Uterus (tissue), 4 donors: ENCODE results near the gene LIF. TPM values are rescaled to one million over a fixed set of nuclear protein-coding genes. Genes with fewer than 3 reads are reported as not detected.

Experiments
- DNase-seq, 2 donors: peaks; one replicate each; pipeline ENCODE4 v3.0.0-alpha.2; 2019 to 2020
- H3K27ac ChIP-seq, 2 donors: fragments of 200-600 bp; sonication (generic); 1 replicate in 1 of 2; 2 replicates in 1 of 2; pipeline ENCODE4 v1.5.1; 2016 to 2018
- H3K27me3 ChIP-seq, 2 donors: fragments of 200-600 bp; sonication (generic); one replicate each; pipeline ENCODE4 v1.5.1; 2018 to 2019; ENCODE audit warnings: control low read depth in 1 of 2
- H3K36me3 ChIP-seq, 2 donors: fragments of 200-600 bp; sonication (generic); one replicate each; pipeline ENCODE4 v1.5.1; 2019; ENCODE audit warnings: control low read depth in 1 of 2
- H3K4me1 ChIP-seq, 2 donors: fragments of 200-600 bp; sonication (generic); one replicate each; pipeline ENCODE4 v1.5.1; 2018 to 2019; ENCODE audit warnings: control low read depth in 1 of 2
- H3K4me3 ChIP-seq, 2 donors: fragments of 200-600 bp; sonication (generic); 1 replicate in 1 of 2; 2 replicates in 1 of 2; pipeline ENCODE4 v1.5.1; 2018 to 2019; ENCODE audit warnings: mild to moderate bottlenecking in 1 of 2
- H3K9me3 ChIP-seq, 2 donors: fragments of 200-600 bp; sonication (generic); one replicate each; pipeline ENCODE4 v1.5.1; 2019; ENCODE audit warnings: control low read depth in 1 of 2
- CTCF ChIP-seq, 4 experiments: fragments of 200-600 bp in 2 of 4; fragments of 450-650 bp in 2 of 4; sonication (generic) in 2 of 4; IDR thresholded peaks; one replicate each; pipeline ENCODE4 v1.5.1; 2016 to 2019; ENCODE audit warnings: antibody characterized with exemption in 4 of 4, mild to moderate bottlenecking in 2 of 4, moderate library complexity in 1 of 4
- POLR2A ChIP-seq, 2 donors: fragments of 450-650 bp; IDR thresholded peaks; one replicate each; pipeline ENCODE4 v1.6.1; 2016; ENCODE audit warnings: antibody characterized with exemption in 2 of 2, mild to moderate bottlenecking in 1 of 2, moderate library complexity in 1 of 2
- intact Hi-C: fragments of 100-400 bp; cut with DNase I; formaldehyde crosslinking; loops from one replicate; pipeline ENCODE4 v1.15.1; 2023; ENCODE audit warnings: low total_unique reads
- total RNA-seq, 4 donors: library from RNA; depleted of rRNA in 3 of 4; stranded (reverse); fragments of >200 nt in 3 of 4; gene quantifications; one replicate each; pipeline versions ENCODE4 v1.1.0 to v1.2.4, GENCODE V29; 2014 to 2023
- donor health status: DM: yes; HTN: yes; CAD: no.

The LIF gene
- total RNA-seq, 4 donors from 2014 or later = under 0.01 to 3.0 (median 1.5) TPM; not detected in 1

GRCh38 chr22:30212996-30213441 lies 33.5 kb downstream of the LIF start:
- no peak overlapping the region for H3K27ac ChIP-seq
- no peaks in the 10 kb centered on the region for H3K9me3 ChIP-seq
- DNase-seq = no peak
- H3K4me1 ChIP-seq = peaks cover 3 to 6% of the 10 kb centered on the region in 2 donors
- no peaks in the 10 kb centered on the region for H3K36me3 ChIP-seq
- intact Hi-C loops = no loop called here
- no peak for TF ChIP-seq CTCF (IDR thresholded peaks at IDR 0.05)
- no peak for TF ChIP-seq POLR2A (IDR thresholded peaks at IDR 0.05)
- H3K4me3 ChIP-seq = no peak overlapping the region
- no peaks in the 10 kb centered on the region for H3K27me3 ChIP-seq

- no peak overlapping the region for H3K27ac ChIP-seq
- H3K9me3 ChIP-seq = no peaks in the 10 kb centered on the region
- intact Hi-C loops = no loop called here
- H3K36me3 ChIP-seq = no peaks in the 10 kb centered on the region
- no peak for TF ChIP-seq CTCF (IDR thresholded peaks at IDR 0.05)
- TF ChIP-seq POLR2A (IDR thresholded peaks at IDR 0.05) = no peak
- H3K27me3 ChIP-seq = no peaks in the 10 kb centered on the region
- peak; percentile 51 to 58 for DNase-seq
- no peak overlapping the region for H3K4me3 ChIP-seq
- H3K4me1 ChIP-seq = peaks cover 3 to 7% of the 10 kb centered on the region in 2 donors
These were observed 34.1 kb downstream of the LIF start for GRCh38 chr22:30212363-30212995.

- intact Hi-C loops = no loop called here
- H3K9me3 ChIP-seq = no peaks in the 10 kb centered on the region
- no peak overlapping the region for H3K27ac ChIP-seq
- no peak for DNase-seq
- H3K4me3 ChIP-seq = no peak overlapping the region
- TF ChIP-seq POLR2A (IDR thresholded peaks at IDR 0.05) (no peak), CTCF (IDR thresholded peaks at IDR 0.05) (no peak)
- H3K4me1 ChIP-seq = peaks cover 7 to 11% of the 10 kb centered on the region in 2 donors
- no peaks in the 10 kb centered on the region for H3K36me3 ChIP-seq
- H3K27me3 ChIP-seq = no peaks in the 10 kb centered on the region
These were observed 35.3 kb downstream of the LIF start for GRCh38 chr22:30211124-30211820.

DNA sequence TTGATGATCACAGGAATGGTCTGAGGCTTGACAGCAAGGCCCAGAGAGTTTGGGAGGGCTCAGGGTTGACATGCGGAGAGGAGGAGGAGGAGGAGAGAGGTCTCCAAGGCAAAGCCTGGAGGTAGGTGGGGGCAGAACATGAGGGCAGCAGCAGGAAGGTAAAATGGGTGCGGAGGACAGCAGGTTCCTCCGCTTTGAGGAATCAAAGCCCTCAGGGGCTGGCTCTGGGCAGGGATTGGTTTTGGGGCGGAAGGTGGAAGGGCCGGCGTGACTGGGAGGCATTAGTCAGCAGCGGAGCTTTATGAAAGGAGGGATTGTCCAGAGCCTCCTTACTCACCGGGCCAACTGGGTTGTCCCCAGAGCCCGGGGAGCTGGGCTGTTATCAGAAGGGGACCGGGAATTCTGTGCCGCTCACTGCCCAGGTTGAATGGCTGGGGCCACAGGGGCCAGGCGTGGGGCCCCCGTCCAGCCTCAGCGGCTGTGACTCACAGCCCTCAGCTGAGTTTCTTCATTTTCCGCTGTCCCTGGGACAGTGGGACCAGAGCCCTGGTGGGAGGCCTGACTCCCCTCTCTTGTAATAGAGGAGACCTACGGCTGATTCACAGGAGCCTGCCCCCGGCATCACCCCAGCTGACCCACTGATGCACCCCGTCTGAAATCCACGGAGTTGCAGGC lies 36.2 kb downstream of the LIF start:
- no peak for DNase-seq
- H3K27ac ChIP-seq = peak overlapping the region in 1 of 2 donors; percentile 87

More for the DNA sequence above, 36.2 kb downstream of the LIF start:
- intact Hi-C loops = no loop called here
- TF ChIP-seq CTCF (IDR thresholded peaks at IDR 0.05) (no peak), POLR2A (IDR thresholded peaks at IDR 0.05) (no peak)
- Histone ChIP-seq H3K4me3 (no peak overlapping the region), H3K27me3 (no peaks in the 10 kb centered on the region), H3K9me3 (no peaks in the 10 kb centered on the region), H3K4me1 (peaks cover 10 to 17% of the 10 kb centered on the region in 2 donors), H3K36me3 (no peaks in the 10 kb centered on the region)
